Measurements from ENCODE around the gene C1QTNF8. TPM values are rescaled to one million over a fixed set of nuclear protein-coding genes. Genes with fewer than 3 reads are reported as not detected.

Gene C1QTNF8
- total RNA-seq, 1 experiment from 2014 or later: 0.39 TPM

- ATAC-seq: no peak
- Histone ChIP-seq H3K27me3 (ENCODE audit: control insufficient read depth, insufficient read depth, low read length) (no peaks in the 10 kb centered on the region; the same call in 1 of the 2 replicates), H3K27ac (ENCODE audit: low read length) (no peak within 1 kb of the TSS; the same call in 1 of the 2 replicates), H3K9me3 (ENCODE audit: control insufficient read depth, insufficient read depth, low read depth, low read length) (no peaks in the 10 kb centered on the region), H3K4me1 (ENCODE audit: control insufficient read depth, insufficient read depth, low read length) (peaks cover 51% of the 10 kb centered on the region), H3K4me3 (ENCODE audit: low read depth in 2 of 2, low read length in 2 of 2) (peak within 1 kb of the TSS in 1 of 2 experiments; percentile 11; a peak in 1 of 4 replicates), H3K36me3 (ENCODE audit: control insufficient read depth, insufficient read depth, low read length) (no peaks in the 10 kb centered on the region)
- intact Hi-C loops (cut with micrococcal nuclease; ENCODE audit: unreplicated experiment): no loop called here
- ChIA-PET CTCF (no interaction called here), POLR2A (interaction anchor here (0.7 kb wide), 1 partner anchor 9 kb away, joined by 4 read pairs; no protein-coding TSS in a partner anchor)
- in situ Hi-C loops (cut with HindIII; ENCODE audit: low pct_unique_long_range_greater_than_20kb, low sequenced_read_pairs): no loop called here
- DNase-seq (ENCODE audit: low read depth, low spot score): no peak
- no TSS peak for BruUV-seq (replicated peaks)
- no peak for TF ChIP-seq TCF7L2 (IDR thresholded peaks at IDR 0.05; ENCODE audit: low read depth, low read length)
- no peak for TF ChIP-seq REST (IDR thresholded peaks at IDR 0.05; ENCODE audit: insufficient read depth in 1 of 2, low read depth in 2 of 2, low read length in 1 of 2)
- TF ChIP-seq POLR2AphosphoS5 (IDR thresholded peaks at IDR 0.05; ENCODE audit: low read depth, low read length): no peak
- TF ChIP-seq, protein P1, sequence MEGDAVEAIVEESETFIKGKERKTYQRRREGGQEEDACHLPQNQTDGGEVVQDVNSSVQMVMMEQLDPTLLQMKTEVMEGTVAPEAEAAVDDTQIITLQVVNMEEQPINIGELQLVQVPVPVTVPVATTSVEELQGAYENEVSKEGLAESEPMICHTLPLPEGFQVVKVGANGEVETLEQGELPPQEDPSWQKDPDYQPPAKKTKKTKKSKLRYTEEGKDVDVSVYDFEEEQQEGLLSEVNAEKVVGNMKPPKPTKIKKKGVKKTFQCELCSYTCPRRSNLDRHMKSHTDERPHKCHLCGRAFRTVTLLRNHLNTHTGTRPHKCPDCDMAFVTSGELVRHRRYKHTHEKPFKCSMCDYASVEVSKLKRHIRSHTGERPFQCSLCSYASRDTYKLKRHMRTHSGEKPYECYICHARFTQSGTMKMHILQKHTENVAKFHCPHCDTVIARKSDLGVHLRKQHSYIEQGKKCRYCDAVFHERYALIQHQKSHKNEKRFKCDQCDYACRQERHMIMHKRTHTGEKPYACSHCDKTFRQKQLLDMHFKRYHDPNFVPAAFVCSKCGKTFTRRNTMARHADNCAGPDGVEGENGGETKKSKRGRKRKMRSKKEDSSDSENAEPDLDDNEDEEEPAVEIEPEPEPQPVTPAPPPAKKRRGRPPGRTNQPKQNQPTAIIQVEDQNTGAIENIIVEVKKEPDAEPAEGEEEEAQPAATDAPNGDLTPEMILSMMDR (IDR thresholded peaks at IDR 0.05): no peak
- no peak for TF ChIP-seq SIN3A (IDR thresholded peaks at IDR 0.05; ENCODE audit: borderline replicate concordance, insufficient read depth, low read depth, low read length)
These were observed 23.4 kb downstream of the C1QTNF8 start, which contains the start of gene SSTR5 for GRCh38 chr16:1072526-1073261. TSS of gene SSTR5 (plus strand) at chr16:1072747. CDS start at chr16:1078869, 6,122 bp downstream.

- no TSS peak for BruUV-seq (replicated peaks)
- H3K27me3 ChIP-seq (ENCODE audit: control insufficient read depth, insufficient read depth, low read length): no peaks in the 10 kb centered on the region; the same call in 1 of the 2 replicates
- no peak for TF ChIP-seq TCF7L2 (IDR thresholded peaks at IDR 0.05; ENCODE audit: low read depth, low read length)
- TF ChIP-seq SIN3A (IDR thresholded peaks at IDR 0.05; ENCODE audit: borderline replicate concordance, insufficient read depth, low read depth, low read length): no peak
- TF ChIP-seq, protein P1 (IDR thresholded peaks at IDR 0.05): no peak; the same call in 1 of the 2 replicates
- TF ChIP-seq POLR2AphosphoS5 (IDR thresholded peaks at IDR 0.05; ENCODE audit: low read depth, low read length): no peak
- no peak for TF ChIP-seq REST (IDR thresholded peaks at IDR 0.05; ENCODE audit: insufficient read depth in 1 of 2, low read depth in 2 of 2, low read length in 1 of 2)
- ChIA-PET CTCF (interaction anchor here (0.6 kb wide), 1 partner anchor 91 kb away, joined by 3 read pairs; no protein-coding TSS in a partner anchor), POLR2A (no interaction called here)
- H3K36me3 ChIP-seq (ENCODE audit: control insufficient read depth, insufficient read depth, low read length): no peaks in the 10 kb centered on the region
- intact Hi-C loops (cut with micrococcal nuclease; ENCODE audit: unreplicated experiment): no loop called here
- no peaks in the 10 kb centered on the region for H3K9me3 ChIP-seq (ENCODE audit: control insufficient read depth, insufficient read depth, low read depth, low read length)
- no peak overlapping the region for H3K27ac ChIP-seq (ENCODE audit: low read length)
- peaks cover 42% of the 10 kb centered on the region for H3K4me1 ChIP-seq (ENCODE audit: control insufficient read depth, insufficient read depth, low read length)
- ATAC-seq (no peak), DNase-seq (ENCODE audit: low read depth, low spot score) (no peak)
- peak overlapping the region in 1 of 2 experiments; percentile 11; a peak in 1 of 4 replicates for H3K4me3 ChIP-seq (ENCODE audit: low read depth in 2 of 2, low read length in 2 of 2)
- in situ Hi-C loops (cut with HindIII; ENCODE audit: low pct_unique_long_range_greater_than_20kb, low sequenced_read_pairs): no loop called here
These were observed 24.4 kb downstream of the C1QTNF8 start for GRCh38 chr16:1071561-1072225.
